Right atrium auricular region (tissue), 2 donors: Measurements from ENCODE around the gene PABPC1L. TPM values are rescaled to one million over a fixed set of nuclear protein-coding genes. Genes with fewer than 3 reads are reported as not detected.

ENCODE experiments used
- DNase-seq: peaks from one replicate; pipeline ENCODE4 v3.0.0-alpha.2; 2019; ENCODE audit warnings: low spot score
- H3K27ac ChIP-seq, 2 donors: fragments of 200-600 bp; sonication (generic); 1 replicate in 1 of 2; 2 replicates in 1 of 2; pipeline ENCODE4 v1.5.1; 2016 to 2019
- H3K27me3 ChIP-seq, 2 donors: fragments of 200-600 bp; sonication (generic); one replicate each; pipeline versions ENCODE4 v1.5.1 to v1.6.0; 2017 to 2019
- H3K36me3 ChIP-seq: fragments of 200-600 bp; sonication (generic); one replicate; pipeline ENCODE4 v1.5.1; 2016
- H3K4me1 ChIP-seq, 2 donors: fragments of 200-600 bp; sonication (generic); one replicate each; pipeline versions ENCODE4 v1.5.1 to v1.6.0; 2017 to 2019
- H3K4me3 ChIP-seq, 2 donors: fragments of 200-600 bp; sonication (generic); 1 replicate in 1 of 2; 2 replicates in 1 of 2; pipeline ENCODE4 v1.5.1; 2017 to 2019; ENCODE audit warnings: mild to moderate bottlenecking in 1 of 2, moderate library complexity in 1 of 2
- H3K9me3 ChIP-seq, 2 donors: fragments of 200-600 bp; sonication (generic); one replicate each; pipeline ENCODE4 v1.5.1; 2019
- total RNA-seq, 2 donors: library from RNA; depleted of rRNA; stranded (reverse); fragments of >200 nt; gene quantifications; one replicate each; pipeline ENCODE4 v1.1.0, GENCODE V29; 2016
- TF ChIP-seq, protein P1 (sequence below), 2 donors: fragments of 200-600 bp; sonication (generic); IDR thresholded peaks; one replicate each; pipeline ENCODE4 v1.5.1; 2019; ENCODE audit warnings: antibody characterized with exemption in 2 of 2

Gene PABPC1L
- total RNA-seq, 2 donors from 2014 or later: 1.5 to 2.3 TPM

DNA sequence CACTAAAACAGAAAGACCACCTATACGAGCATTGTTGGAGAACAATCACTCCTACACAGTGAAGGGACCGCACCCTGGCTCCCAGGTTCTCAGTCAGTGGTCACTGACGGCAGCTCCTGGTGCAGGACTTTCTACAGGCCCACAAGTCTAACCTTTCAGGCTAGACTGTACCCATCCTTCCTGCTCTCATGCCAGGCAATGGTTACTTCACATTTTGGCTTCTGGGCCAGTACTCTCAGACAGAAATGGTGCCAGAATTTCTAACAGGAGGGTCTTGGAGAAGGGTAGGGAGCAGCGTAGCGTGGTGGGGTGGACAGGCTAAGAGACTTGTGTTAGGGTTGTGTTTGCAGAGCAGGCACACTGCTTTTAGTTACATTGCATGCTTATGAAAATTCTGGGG, 38.2 kb downstream of the PABPC1L start:
- H3K4me1 ChIP-seq: no peaks in the 10 kb centered on the region
- no peak overlapping the region for H3K27ac ChIP-seq

DNA sequence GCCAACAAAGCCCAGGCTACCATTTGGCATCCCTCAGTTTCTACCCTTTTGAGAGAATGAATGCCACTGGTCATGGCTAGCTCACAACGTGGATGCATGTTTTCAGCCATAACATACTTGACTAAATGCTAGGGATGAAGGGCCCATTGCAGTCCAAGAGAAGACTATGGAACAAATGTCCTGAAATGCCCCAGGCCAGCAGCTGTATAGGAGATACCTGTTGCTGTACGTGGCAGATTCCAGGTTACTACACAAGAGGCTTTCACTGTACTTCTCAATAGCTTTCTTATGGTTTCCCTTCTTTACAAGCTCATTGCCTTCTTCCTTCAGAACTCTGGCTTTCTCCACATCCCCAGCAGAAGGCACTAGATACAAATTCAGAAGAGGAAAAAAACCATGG, 38.7 kb downstream of the PABPC1L start:
- TF ChIP-seq, protein P1, sequence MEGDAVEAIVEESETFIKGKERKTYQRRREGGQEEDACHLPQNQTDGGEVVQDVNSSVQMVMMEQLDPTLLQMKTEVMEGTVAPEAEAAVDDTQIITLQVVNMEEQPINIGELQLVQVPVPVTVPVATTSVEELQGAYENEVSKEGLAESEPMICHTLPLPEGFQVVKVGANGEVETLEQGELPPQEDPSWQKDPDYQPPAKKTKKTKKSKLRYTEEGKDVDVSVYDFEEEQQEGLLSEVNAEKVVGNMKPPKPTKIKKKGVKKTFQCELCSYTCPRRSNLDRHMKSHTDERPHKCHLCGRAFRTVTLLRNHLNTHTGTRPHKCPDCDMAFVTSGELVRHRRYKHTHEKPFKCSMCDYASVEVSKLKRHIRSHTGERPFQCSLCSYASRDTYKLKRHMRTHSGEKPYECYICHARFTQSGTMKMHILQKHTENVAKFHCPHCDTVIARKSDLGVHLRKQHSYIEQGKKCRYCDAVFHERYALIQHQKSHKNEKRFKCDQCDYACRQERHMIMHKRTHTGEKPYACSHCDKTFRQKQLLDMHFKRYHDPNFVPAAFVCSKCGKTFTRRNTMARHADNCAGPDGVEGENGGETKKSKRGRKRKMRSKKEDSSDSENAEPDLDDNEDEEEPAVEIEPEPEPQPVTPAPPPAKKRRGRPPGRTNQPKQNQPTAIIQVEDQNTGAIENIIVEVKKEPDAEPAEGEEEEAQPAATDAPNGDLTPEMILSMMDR (IDR thresholded peaks at IDR 0.05): no peak
- DNase-seq: no peak
- no peaks in the 10 kb centered on the region for H3K9me3 ChIP-seq
- H3K27me3 ChIP-seq: no peaks in the 10 kb centered on the region
- H3K36me3 ChIP-seq: peaks cover 87% of the 10 kb centered on the region
- H3K4me1 ChIP-seq: no peaks in the 10 kb centered on the region
- H3K4me3 ChIP-seq: no peak overlapping the region
- no peak overlapping the region for H3K27ac ChIP-seq

More for the DNA sequence above, 38.2 kb downstream of the PABPC1L start:
- no peaks in the 10 kb centered on the region for H3K27me3 ChIP-seq
- H3K36me3 ChIP-seq: peaks cover 87% of the 10 kb centered on the region
- no peaks in the 10 kb centered on the region for H3K9me3 ChIP-seq
- TF ChIP-seq, protein P1 (IDR thresholded peaks at IDR 0.05): no peak
- no peak for DNase-seq
- no peak overlapping the region for H3K4me3 ChIP-seq

DNA sequence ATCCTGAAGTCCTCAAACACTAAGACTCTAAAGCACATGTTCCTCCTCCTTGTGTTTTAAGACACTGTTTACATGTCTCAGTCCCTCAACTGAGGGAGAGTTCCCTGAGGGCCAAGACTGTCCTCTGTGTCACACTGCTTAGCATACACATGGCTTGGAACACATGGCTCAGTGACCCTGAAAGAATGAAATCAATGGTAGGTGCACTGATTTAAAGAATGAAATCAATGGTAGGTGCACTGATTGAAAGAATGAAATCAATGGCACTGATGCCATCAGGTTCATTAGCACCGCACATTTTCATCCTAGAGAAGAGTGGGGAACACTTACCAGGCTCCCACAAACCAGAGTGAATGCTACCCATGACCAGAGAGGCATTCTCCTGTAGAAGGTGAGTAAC, 40.5 kb downstream of the PABPC1L start:
- H3K9me3 ChIP-seq: no peaks in the 10 kb centered on the region
- H3K27ac ChIP-seq: no peak overlapping the region
- H3K27me3 ChIP-seq: no peaks in the 10 kb centered on the region
- H3K36me3 ChIP-seq: peaks cover 89% of the 10 kb centered on the region
- TF ChIP-seq, protein P1 (IDR thresholded peaks at IDR 0.05): no peak
- no peak for DNase-seq
- no peak overlapping the region for H3K4me3 ChIP-seq
- no peaks in the 10 kb centered on the region for H3K4me1 ChIP-seq

- H3K9me3 ChIP-seq: no peaks in the 10 kb centered on the region
- peaks cover 70% of the 10 kb centered on the region for H3K36me3 ChIP-seq
- H3K4me1 ChIP-seq: no peaks in the 10 kb centered on the region
- TF ChIP-seq, protein P1 (IDR thresholded peaks at IDR 0.05): no peak
- H3K27me3 ChIP-seq: no peaks in the 10 kb centered on the region
- H3K4me3 ChIP-seq: no peak overlapping the region
- DNase-seq: no peak
- H3K27ac ChIP-seq: no peak overlapping the region
Measured at GRCh38 chr20:44952731-44953130, 42.9 kb downstream of the PABPC1L start.

DNA sequence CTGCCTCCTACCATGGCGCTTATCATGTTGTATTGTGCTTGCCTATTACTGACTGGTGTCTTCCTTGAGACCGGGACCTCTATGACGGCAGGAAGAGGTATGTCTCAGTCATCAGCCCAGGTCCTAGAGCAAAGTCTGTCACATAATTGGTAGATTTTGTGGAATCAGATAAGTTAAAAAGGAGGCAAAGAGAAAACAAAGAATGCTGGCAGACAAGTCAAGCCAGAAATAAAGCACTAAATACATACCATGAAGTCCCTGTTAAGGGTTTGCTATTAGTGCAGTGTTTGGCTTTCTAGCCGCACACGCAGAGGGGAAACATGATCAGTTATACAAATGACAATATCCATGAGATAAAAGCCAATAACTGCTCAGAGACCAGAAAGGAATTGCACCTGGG, 44.4 kb downstream of the PABPC1L start:
- Histone ChIP-seq H3K27me3 (no peaks in the 10 kb centered on the region), H3K27ac (no peak overlapping the region), H3K36me3 (peaks cover 58% of the 10 kb centered on the region), H3K9me3 (no peaks in the 10 kb centered on the region), H3K4me1 (peaks cover 0 to 11% of the 10 kb centered on the region in 2 donors), H3K4me3 (no peak overlapping the region)
- TF ChIP-seq, protein P1 (IDR thresholded peaks at IDR 0.05): no peak
- DNase-seq: no peak

- Histone ChIP-seq H3K27ac (no peak overlapping the region), H3K4me1 (peaks cover 0 to 14% of the 10 kb centered on the region in 2 donors), H3K4me3 (no peak overlapping the region), H3K27me3 (no peaks in the 10 kb centered on the region), H3K9me3 (no peaks in the 10 kb centered on the region), H3K36me3 (peaks cover 51% of the 10 kb centered on the region)
- DNase-seq: no peak
- TF ChIP-seq, protein P1 (IDR thresholded peaks at IDR 0.05): no peak
Measured at GRCh38 chr20:44955270-44955669, 45.4 kb downstream of the PABPC1L start.
